Right atrium auricular region (tissue), 2 donors: ENCODE results near the gene ATP11A. TPM values are rescaled to one million over a fixed set of nuclear protein-coding genes. Genes with fewer than 3 reads are reported as not detected.
"Not testable (repeated sequence)": the region's sequence is repeated elsewhere in the genome, so short reads cannot be mapped to it uniquely, and the experiment has no call there.

Experiments used
- DNase-seq: peaks from one replicate; pipeline ENCODE4 v3.0.0-alpha.2; 2019; ENCODE audit warnings: low spot score
- H3K27ac ChIP-seq, 2 donors: fragments of 200-600 bp; sonication (generic); 1 replicate in 1 of 2; 2 replicates in 1 of 2; pipeline ENCODE4 v1.5.1; 2016 to 2019
- H3K27me3 ChIP-seq, 2 donors: fragments of 200-600 bp; sonication (generic); one replicate each; pipeline versions ENCODE4 v1.5.1 to v1.6.0; 2017 to 2019
- H3K36me3 ChIP-seq: fragments of 200-600 bp; sonication (generic); one replicate; pipeline ENCODE4 v1.5.1; 2016
- H3K4me1 ChIP-seq, 2 donors: fragments of 200-600 bp; sonication (generic); one replicate each; pipeline versions ENCODE4 v1.5.1 to v1.6.0; 2017 to 2019
- H3K4me3 ChIP-seq, 2 donors: fragments of 200-600 bp; sonication (generic); 1 replicate in 1 of 2; 2 replicates in 1 of 2; pipeline ENCODE4 v1.5.1; 2017 to 2019; ENCODE audit warnings: mild to moderate bottlenecking in 1 of 2, moderate library complexity in 1 of 2
- H3K9me3 ChIP-seq, 2 donors: fragments of 200-600 bp; sonication (generic); one replicate each; pipeline ENCODE4 v1.5.1; 2019
- CTCF ChIP-seq, 2 donors: fragments of 200-600 bp; sonication (generic); IDR thresholded peaks; one replicate each; pipeline ENCODE4 v1.5.1; 2019; ENCODE audit warnings: antibody characterized with exemption in 2 of 2
- total RNA-seq, 2 donors: library from RNA; depleted of rRNA; stranded (reverse); fragments of >200 nt; gene quantifications; one replicate each; pipeline ENCODE4 v1.1.0, GENCODE V29; 2016

ATP11A gene
- total RNA-seq, 2 donors from 2014 or later, result 31.8 to 48.6 TPM

- Histone ChIP-seq H3K4me3 (no peak overlapping the region), H3K27me3 (no peaks in the 10 kb centered on the region), H3K27ac (no peak overlapping the region), H3K9me3 (no peaks in the 10 kb centered on the region), H3K36me3 (no peaks in the 10 kb centered on the region), H3K4me1 (no peaks in the 10 kb centered on the region)
- no peak for TF ChIP-seq CTCF (IDR thresholded peaks at IDR 0.05)
- no peak for DNase-seq
These were observed 17.1 kb upstream of the ATP11A start for GRCh38 chr13:112672651-112673284.

GRCh38 chr13:112674412-112675365 lies 15.1 kb upstream of the ATP11A start:
- Histone ChIP-seq H3K4me3 (no peak overlapping the region), H3K27me3 (no peaks in the 10 kb centered on the region), H3K9me3 (no peaks in the 10 kb centered on the region), H3K36me3 (no peaks in the 10 kb centered on the region), H3K27ac (no peak overlapping the region), H3K4me1 (no peaks in the 10 kb centered on the region)
- DNase-seq, result no peak
- no peak for TF ChIP-seq CTCF (IDR thresholded peaks at IDR 0.05)

GRCh38 chr13:112675366-112675756 lies 14.5 kb upstream of the ATP11A start:
- no peak for DNase-seq
- TF ChIP-seq CTCF (IDR thresholded peaks at IDR 0.05), result no peak
- H3K27me3 ChIP-seq, result no peaks in the 10 kb centered on the region
- H3K9me3 ChIP-seq, result no peaks in the 10 kb centered on the region
- H3K27ac ChIP-seq, result no peak overlapping the region
- no peaks in the 10 kb centered on the region for H3K36me3 ChIP-seq
- no peak overlapping the region for H3K4me3 ChIP-seq
- H3K4me1 ChIP-seq, result no peaks in the 10 kb centered on the region

GRCh38 chr13:112677421-112677962 lies 12.3 kb upstream of the ATP11A start:
- not testable (repeated sequence) for DNase-seq, H3K36me3 ChIP-seq, H3K9me3 ChIP-seq, H3K4me1 ChIP-seq, H3K27me3 ChIP-seq, H3K4me3 ChIP-seq, H3K27ac ChIP-seq

- no peak overlapping the region for H3K4me3 ChIP-seq
- DNase-seq, result no peak
- H3K27ac ChIP-seq, result no peak overlapping the region
- no peaks in the 10 kb centered on the region for H3K36me3 ChIP-seq
- TF ChIP-seq CTCF (IDR thresholded peaks at IDR 0.05), result no peak
- H3K9me3 ChIP-seq, result no peaks in the 10 kb centered on the region
- no peaks in the 10 kb centered on the region for H3K4me1 ChIP-seq
- H3K27me3 ChIP-seq, result no peaks in the 10 kb centered on the region
These were observed 10.5 kb upstream of the ATP11A start for GRCh38 chr13:112679381-112679780.
